ENCODE results near the gene SNTA1. TPM values are rescaled to one million over a fixed set of nuclear protein-coding genes. Genes with fewer than 3 reads are reported as not detected.
"Not testable (repeated sequence)": the region's sequence is repeated elsewhere in the genome, so short reads cannot be mapped to it uniquely, and the experiment has no call there.

Gene SNTA1
- total RNA-seq, 4 donors from 2014 or later = 6.3 to 27.3 (median 14.0) TPM

GRCh38 chr20:33391722-33392415 lies 51.7 kb downstream of the SNTA1 start:
- Histone ChIP-seq H3K4me1 (no peaks in the 10 kb centered on the region), H3K9me3 (no peaks in the 10 kb centered on the region), H3K27ac (no peak overlapping the region), H3K36me3 (peaks cover 0 to 99% (median 35%) of the 10 kb centered on the region in 3 donors), H3K4me3 (no peak overlapping the region), H3K27me3 (no peaks in the 10 kb centered on the region)
- 76 to 80% methylated on average over 9 of the region's 9 CpGs for WGBS, 2 donors
- intact Hi-C loops (cut with DNase I) = no loop called here
- no peak for TF ChIP-seq POLR2A (IDR thresholded peaks at IDR 0.05)
- TF ChIP-seq CTCF (IDR thresholded peaks at IDR 0.05) = no peak
- no peak for DNase-seq

DNA sequence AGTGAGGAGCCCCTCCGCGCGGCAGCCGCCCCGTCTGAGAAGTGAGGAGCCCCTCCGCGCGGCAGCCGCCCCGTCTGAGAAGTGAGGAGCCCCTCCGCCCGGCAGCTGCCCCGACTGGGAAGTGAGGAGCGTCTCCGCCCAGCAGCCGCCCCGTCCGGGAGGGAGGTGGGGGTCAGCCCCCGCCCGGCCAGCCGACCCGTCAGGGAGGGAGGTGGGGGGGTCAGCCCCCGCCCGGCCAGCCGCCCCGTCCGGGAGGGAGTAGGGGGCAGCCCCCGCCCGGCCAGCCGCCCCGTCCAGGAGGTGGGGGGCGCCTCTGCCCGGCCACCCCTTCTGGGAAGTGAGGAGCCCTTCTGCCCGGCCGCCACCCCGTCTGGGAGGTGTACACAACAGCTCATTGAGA lies 54.2 kb downstream of the SNTA1 start:
- H3K27ac ChIP-seq; intact Hi-C loops (cut with DNase I); H3K4me3 ChIP-seq; DNase-seq; H3K4me1 ChIP-seq; H3K27me3 ChIP-seq; H3K9me3 ChIP-seq: not testable (repeated sequence)
- peaks cover 13 to 99% (median 50%) of the 10 kb centered on the region in 3 donors for H3K36me3 ChIP-seq
- no CpG with 5 or more reads among the region's 36 CpGs for whole genome bisulfite sequencing, 2 donors

DNA sequence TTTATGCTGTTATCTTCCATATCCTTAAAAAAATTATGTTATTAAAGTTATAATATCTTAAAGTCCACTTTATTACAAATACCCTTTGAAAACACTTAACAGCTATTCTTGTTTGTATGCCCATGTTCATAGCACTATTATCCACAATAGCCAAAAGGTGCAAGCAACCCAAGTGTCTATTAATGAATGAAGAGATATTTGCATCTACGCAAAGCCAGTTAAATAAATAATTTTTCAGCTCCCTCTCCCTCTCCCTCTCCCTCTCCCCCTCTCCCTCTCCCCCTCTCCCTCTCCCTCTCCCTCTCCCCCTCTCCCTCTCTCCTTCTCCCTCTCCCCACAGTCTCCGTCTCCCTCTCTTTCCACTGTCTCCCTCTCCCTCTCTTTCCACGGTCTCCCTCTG lies 55.3 kb downstream of the SNTA1 start:
- H3K9me3 ChIP-seq = no peaks in the 10 kb centered on the region
- no peak for DNase-seq
- intact Hi-C loops (cut with DNase I) = no loop called here
- peaks cover 13 to 98% (median 45%) of the 10 kb centered on the region in 3 donors for H3K36me3 ChIP-seq
- TF ChIP-seq CTCF (IDR thresholded peaks at IDR 0.05) (no peak), POLR2A (IDR thresholded peaks at IDR 0.05) (no peak)
- H3K27me3 ChIP-seq = no peaks in the 10 kb centered on the region
- no peaks in the 10 kb centered on the region for H3K4me1 ChIP-seq
- no peak overlapping the region for H3K27ac ChIP-seq
- H3K4me3 ChIP-seq = no peak overlapping the region
- 88 to 90% methylated on average over 3 of the region's 3 CpGs for WGBS, 2 donors

DNA sequence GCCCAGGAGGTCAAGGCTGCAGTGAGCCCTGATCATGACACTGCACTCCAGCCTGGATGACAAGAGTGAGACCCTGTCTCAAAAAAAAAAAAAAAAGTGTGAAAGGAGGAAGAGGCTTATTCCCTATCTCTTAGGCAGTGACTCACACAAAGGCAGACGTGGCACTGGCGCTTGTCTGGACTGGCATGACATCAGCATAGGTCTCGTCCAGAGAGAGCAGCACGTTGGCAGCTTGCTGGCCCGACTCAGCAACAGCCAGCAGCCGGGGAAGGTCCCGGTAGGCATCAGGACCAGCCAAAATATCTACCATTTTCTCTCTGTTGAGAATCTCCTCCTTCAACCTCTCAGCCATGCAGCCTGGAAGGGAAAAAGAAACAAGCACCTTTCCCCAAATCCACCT lies 56.4 kb downstream of the SNTA1 start:
- Histone ChIP-seq H3K4me1 (no peaks in the 10 kb centered on the region), H3K27me3 (no peaks in the 10 kb centered on the region), H3K27ac (no peak overlapping the region), H3K36me3 (peaks cover 13 to 98% (median 39%) of the 10 kb centered on the region in 3 donors), H3K9me3 (no peaks in the 10 kb centered on the region), H3K4me3 (no peak overlapping the region)
- intact Hi-C loops (cut with DNase I) = no loop called here
- no peak for TF ChIP-seq POLR2A (IDR thresholded peaks at IDR 0.05)
- no peak for TF ChIP-seq CTCF (IDR thresholded peaks at IDR 0.05)
- DNase-seq = no peak
- 38 to 65% methylated on average over 7 of the region's 7 CpGs for WGBS, 2 donors

DNA sequence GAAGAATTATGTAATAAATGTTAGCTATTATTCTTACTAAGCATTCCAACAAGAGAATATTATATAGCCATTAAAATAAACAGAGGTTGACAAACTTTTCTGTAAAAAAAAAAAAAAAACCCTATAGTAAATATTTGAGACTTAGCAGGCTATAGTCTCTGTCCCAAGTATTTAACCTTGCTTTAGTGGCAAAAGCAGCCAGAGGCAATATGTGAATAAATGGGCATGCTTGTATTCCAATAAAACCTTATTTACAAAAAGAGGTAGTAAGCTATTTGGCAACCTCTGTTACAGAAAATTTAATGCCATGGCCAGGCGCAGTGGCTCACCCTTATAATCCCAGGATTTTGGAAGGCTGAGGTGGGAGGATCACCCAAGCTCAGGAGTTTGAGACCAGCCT lies 56.9 kb downstream of the SNTA1 start:
- Histone ChIP-seq H3K27ac (no peak overlapping the region), H3K36me3 (peaks cover 13 to 98% (median 38%) of the 10 kb centered on the region in 3 donors), H3K9me3 (no peaks in the 10 kb centered on the region), H3K27me3 (no peaks in the 10 kb centered on the region), H3K4me3 (no peak overlapping the region), H3K4me1 (no peaks in the 10 kb centered on the region)
- no peak for TF ChIP-seq POLR2A (IDR thresholded peaks at IDR 0.05)
- no peak for TF ChIP-seq CTCF (IDR thresholded peaks at IDR 0.05)
- 100% methylated on average over 1 of the region's 1 CpG for WGBS, 2 donors
- no peak for DNase-seq
- intact Hi-C loops (cut with DNase I) = no loop called here

DNA sequence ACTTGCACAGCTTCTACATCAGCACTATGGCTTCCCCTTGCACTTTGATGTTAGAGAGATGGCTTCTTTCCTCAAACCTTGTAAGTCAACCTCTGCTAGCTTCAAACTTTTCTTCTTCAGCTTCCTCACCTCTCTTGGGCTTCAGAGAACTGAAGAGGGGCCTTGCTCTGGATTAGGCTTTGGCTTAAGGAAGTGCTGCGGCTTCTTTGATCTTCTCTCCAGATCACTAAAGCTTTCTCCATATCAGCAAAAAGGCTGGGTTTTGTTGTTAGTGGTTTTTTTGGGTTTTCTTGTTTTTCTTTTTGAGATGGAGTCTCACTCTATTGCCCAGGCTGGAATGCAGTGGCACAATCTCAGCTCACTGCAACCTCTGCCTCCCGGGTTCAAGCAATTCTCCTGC lies 66.2 kb downstream of the SNTA1 start:
- peaks cover 26 to 98% (median 33%) of the 10 kb centered on the region in 3 donors for H3K36me3 ChIP-seq
- no peak for DNase-seq
- H3K27ac ChIP-seq = no peak overlapping the region
- no peak overlapping the region for H3K4me3 ChIP-seq
- TF ChIP-seq CTCF (IDR thresholded peaks at IDR 0.05) (no peak), POLR2A (IDR thresholded peaks at IDR 0.05) (no peak)
- intact Hi-C loops (cut with DNase I) = no loop called here
- WGBS, 2 donors = 89 to 100% methylated on average over 1 to 2 of the region's 2 CpGs
- H3K4me1 ChIP-seq = no peaks in the 10 kb centered on the region
- H3K27me3 ChIP-seq = no peaks in the 10 kb centered on the region
- H3K9me3 ChIP-seq = no peaks in the 10 kb centered on the region

Data from esophagus squamous epithelium (tissue), 5 donors.